Ecto neural progenitor cell (in vitro differentiated cells): ENCODE results near the gene RNF217.
A peak's percentile ranks its signal among the peaks of the same experiment; 100 is the strongest.
"Not testable (repeated sequence)": the region's sequence is repeated elsewhere in the genome, so short reads cannot be mapped to it uniquely, and the experiment has no call there.

Source experiments
- DNase-seq: peaks from one replicate; pipeline ENCODE4 v3.0.0-alpha.2; 2018; ENCODE audit warnings: low spot score

Gene RNF217

DNA sequence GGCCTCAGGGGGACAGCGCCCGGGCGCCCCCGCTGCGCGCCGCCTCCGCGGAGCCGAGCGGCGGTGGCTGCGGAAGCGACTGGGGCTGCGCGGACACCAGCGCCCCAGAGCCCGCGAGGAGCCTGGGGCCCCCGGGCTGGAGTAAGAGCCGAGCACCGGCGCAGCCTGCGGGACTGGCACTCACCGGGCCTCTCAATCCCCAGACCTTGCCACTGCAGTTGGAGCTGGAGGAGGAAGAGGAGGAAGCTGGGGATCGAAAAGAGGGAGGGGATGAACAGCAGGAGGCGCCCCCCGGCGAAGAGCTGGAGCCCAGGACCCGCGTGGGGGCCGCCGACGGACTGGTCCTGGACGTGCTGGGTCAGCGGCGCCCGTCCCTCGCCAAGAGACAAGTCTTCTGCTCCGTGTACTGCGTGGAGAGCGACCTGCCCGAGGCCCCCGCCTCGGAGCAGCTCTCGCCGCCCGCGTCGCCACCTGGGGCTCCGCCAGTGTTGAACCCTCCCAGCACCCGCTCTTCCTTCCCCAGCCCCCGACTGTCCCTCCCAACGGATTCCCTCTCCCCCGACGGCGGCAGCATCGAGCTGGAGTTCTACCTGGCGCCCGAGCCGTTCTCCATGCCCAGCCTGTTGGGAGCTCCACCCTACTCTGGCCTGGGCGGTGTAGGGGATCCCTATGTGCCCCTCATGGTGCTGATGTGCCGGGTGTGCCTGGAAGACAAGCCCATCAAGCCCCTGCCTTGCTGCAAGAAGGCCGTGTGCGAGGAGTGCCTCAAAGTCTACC, 590 bp downstream of the RNF217 start:
- peak; percentile 70 for DNase-seq

DNA sequence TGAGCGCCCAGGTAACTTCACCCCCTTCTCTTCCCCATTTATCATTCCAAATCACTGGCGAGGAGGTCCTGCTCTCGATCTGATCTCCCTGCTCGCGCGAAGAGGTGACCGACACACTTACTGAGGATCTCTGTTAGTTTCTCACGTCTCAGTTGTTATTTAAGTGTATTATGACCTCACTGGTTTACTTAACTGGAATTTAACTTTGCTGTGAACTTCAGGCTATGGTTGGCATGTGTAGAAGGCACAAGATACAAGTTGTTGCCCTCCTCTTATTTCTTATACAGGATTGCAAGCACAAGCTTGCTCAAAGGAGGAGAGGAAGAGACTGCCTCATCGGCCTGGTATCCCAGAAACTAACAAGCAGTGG, 1.2 kb downstream of the RNF217 start:
- DNase-seq: no peak

DNA sequence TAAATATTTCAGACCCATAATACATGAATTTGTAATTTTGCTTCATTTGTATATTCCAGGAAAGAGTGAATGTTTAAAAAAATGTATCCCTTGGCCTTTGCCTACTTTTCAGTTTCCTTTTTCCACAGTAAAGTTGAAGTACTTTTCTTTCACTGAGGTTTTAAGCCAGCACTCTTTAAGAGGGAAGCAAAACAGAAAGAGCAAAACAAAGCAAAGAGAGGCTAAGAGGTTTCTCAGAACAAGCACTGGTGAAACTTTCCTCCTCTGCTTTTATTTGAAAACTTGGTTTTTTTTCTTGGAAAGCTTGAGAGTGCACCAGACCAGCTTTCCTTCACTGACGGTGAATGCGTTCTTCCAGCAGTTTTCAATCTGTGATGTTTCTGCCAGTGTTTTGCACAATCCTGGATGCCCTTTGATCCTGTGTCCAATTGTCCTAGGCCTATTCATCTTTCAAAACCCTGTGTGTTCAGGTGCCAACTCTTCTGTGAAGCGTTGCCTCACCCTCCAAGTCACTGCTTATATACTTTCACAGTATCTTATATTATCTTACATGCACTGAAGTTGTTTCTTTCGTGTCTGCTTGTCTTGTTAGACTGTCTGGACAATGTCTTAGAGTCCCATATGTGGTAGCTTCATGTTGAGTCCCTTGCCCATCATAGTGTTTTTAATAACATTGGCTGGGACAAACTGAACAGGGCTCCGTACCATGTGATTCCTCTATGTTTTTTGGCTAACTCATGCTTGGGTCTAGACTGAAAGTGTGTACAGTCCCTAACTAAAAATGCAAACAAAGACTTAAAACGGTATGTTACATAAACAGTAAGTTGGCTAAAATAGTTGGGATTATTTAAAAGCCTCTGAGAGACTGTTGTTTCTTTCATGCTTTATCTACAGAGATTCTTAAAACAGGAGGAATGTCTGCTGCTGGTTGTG, 1.9 kb downstream of the RNF217 start:
- no peak for DNase-seq

DNA sequence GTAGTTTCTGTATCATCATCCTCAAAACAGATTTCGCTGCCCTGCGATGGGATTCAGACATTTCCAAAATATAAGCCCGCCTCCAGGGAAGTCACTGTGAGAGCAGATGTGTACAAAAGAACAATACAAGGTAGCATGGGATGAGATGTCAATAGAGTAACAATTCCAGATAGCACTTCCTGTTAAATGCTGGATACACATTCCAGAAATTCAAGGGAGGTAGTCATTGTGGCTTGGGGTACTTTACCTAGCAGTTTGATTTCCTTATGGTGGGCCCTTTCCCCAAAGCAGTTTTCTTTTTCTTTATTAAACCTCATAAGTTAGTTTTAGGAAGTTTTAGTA, 2.5 kb downstream of the RNF217 start:
- DNase-seq: no peak

DNA sequence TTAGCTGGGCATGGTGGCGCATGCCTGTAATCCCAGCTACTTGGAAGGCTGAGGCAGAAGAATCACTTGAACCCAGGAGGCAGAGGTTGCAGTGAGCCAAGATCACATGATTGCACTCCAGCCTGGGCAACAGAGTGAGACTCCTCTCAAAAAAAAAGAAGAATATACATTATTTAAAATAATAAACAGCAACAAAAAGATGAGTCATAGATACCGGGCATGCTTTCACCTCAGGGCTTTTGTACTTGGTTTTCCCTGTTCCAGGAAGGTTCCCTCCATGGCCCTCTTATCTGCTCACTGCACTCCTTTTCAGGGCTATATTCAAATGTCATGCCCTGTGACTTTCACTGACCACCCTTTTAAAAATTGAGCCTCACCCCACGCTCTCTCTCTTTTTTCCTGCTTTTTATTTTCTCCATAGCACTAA, 3.2 kb downstream of the RNF217 start:
- DNase-seq: not testable (repeated sequence)

DNA sequence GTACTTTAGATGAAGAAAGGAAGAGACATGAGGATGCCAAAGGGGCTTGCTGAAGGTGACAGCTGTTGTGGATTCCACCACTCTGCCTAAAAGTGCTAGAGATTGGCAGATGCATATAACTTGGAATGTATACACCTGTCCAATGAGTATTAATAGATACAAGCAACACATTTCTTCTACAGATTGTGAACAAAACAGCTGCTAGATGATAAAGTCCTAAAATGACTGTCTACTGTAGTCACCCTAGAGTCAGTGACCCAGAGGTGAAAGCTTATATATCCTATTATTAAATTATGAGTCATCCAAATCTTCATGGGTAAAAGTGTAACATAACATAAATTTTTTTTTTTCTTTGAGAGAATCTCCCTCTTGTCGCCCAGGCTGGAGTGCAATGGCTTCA, 5.2 kb downstream of the RNF217 start:
- DNase-seq: no peak

DNA sequence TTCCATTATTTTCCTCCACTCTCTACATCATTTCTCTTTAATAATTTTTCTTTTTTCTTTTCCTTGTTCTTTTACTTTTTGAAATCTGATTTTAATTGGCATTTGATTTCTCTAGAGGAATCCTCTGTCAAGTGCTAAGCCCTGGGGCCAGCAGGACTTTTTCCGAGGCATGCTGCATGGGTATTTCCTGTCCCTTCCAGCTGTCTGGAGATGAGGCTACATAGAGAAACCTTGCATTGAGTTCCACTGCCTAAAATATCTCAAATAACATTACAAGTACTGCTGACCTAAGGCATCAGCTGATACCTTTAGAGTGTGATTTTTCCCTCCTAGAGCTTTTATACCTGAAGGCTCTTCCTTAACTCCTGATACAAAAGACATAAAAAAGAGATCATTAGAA, 6.2 kb downstream of the RNF217 start:
- no peak for DNase-seq

DNA sequence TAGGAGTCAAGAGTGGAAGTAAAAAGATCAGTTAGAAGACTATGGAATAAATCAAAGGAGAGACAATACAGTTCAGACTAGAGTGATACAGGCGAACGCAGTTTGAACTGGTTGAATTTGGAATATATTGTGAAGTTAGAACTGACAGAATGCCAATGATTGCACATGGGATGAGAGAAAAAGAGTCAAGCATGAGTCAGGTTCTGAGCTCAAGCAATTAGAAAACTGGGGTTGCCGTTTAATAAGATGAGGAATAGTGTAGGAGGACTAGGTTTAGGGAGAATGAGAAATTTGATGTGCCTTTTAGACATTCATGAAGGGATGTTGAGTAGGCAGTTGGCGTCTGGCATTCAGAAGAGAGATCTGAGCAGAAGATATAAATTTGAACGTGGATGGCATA, 8.0 kb downstream of the RNF217 start:
- DNase-seq: no peak

DNA sequence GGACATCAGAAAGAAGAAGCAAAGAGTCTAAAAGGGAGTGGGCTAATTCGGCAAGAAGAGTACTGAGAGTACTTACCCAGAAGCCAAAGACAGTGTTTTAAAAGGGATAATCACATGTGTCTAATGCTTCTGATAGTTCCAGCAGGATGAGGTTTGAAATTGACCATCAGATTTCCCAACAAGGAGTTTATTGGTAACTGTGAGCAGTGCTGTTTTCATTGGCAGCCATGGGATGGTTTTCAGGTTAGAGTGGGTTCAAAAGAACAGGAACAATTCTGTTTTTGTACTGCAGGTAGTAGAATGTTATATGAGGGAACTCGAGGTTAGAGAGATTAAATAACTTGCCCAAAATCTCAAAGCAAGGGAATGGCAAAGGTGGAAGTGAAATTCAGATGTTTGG, 8.5 kb downstream of the RNF217 start:
- no peak for DNase-seq

DNA sequence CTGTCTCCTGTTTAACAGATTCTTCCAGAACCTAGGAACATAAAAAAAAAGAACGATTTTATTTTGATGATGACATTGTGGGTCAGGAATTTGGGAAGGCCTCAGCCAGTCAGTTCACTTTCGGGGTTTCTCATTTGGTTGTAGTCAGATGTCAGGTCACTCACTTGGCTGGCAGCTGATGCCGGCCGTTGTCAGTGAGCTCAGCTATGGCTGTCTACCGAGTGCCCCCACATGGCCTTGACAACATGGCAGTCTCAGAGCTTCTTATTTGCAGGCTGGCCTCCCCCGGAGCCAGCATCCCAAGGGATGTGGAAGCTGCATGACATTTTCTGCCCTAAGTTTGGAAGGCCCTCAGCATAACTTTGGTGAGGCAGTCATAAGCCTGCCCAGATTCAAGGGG, 11.5 kb downstream of the RNF217 start:
- DNase-seq: no peak

DNA sequence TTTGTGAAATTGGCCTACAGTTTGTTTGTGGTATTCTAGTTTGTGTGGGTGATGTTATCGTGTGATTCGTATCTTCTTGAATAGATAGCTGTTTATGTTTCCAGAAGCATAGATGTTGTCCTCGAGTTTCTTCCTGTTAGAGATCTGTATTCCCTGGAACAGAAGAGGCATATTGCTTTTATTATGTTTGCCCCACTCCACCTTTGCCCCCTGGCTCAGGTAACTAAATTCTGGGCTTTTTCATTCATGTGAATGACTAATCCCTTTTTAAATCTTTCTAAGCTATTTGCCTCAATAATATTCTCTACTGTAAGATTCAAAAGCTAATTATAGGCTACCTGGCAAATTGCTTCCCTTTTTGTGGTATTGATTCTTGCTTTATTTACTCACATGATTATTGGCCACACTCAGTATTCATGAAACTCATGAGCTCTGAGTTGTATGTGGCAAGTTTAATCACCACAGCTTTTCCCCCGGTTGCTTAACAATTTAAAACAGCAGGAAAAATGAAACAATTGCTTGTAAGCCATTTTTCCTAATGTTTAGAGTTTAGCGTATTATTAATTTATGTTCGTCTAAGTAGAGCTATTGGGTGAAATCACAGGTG, 12.6 kb downstream of the RNF217 start:
- DNase-seq: no peak

DNA sequence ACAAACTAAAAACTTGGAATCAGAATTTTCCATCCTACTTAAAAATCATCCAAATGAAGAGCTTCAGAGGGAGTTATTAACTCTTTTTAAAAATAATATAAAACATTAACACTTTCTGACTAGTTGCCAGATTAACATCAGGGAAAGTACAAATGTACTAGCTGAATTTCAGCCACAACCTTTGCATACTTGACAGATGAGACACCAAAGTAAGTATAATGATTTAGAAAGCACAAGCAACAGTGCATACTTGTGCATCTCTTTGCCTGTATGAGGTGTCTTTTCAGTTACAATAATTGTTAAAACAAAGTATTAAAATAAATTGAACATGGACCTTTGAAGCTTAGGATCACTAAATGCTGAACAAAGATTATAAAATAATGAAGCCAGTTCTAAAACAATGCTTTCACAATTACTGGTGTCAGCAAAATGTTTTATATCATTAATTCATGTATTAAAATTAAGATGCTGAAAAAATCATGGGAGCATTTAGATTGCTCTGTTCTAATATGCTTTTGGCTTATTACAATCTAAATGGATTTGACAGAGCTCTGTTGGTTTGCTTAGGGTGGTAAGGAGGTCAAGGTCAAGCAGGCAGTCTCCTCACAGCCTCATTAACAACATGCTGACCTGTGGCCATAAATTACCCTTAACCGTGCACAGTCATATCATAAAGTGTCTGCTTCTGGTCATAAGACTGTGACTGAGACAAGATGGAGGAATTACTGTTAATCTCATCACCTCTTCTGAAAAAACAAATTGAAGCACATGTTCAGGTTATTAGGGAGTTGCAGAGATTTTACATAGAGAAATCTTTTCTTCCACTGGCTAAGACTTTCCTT, 15.1 kb downstream of the RNF217 start:
- DNase-seq: no peak

DNA sequence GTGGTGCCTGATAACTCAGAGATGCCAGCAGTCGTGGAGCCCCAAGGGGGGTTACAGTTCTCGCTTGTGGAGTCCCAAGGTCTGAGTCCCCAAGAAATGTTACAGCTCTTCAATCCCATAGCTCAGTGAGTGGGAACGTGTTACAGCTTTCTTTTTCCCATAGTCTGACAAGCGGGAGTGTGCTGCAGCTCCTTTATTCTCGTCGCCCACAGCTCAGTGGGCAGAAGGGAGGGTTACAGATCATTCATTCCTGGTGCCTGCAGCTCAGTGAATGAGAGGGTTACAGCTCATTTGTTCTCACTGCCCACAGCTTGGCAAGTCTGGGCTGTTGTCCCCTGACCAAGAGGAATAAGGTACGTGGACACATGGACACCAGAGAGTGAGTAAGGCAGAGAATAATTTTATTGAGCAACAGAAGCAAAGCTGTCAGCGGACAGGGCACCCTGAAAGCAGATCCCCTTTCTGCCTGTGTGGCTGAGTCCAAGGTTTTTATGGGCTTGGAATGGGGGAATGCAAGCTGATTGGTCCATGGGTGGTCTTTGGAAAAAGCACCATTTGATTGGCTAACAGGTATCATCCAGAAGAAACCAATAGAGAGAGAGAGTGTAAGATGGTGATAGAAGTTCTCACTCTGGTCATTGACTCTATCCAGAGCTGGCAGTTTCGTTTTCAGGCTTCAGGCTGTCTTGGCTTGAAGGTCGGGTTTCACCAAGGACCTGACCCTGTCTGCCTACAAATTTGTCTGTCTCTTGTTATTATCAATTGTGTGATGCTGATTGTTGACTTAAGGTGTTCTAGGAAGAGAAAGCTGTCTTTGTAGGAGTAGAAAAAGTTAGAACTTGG, 16.4 kb downstream of the RNF217 start:
- DNase-seq: no peak

DNA sequence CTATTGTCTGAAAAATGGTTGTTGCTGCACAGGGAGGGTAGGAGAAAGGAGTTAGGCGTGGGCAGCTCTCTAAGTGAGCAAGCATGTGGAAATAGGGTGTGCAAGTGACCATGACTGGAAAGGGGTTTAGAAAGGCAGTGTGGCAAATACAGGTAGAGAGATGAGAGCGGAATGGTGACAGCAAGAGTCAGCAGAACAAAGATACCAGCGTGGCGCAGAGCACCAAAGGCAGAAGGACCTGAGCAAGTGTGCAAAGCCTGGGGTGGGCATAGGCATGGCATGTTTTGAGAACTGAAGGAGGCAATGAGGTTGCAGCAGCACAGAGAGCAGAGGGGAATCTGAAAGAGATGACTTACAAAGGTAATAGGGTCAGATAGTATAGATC, 17.0 kb downstream of the RNF217 start:
- DNase-seq: no peak

DNA sequence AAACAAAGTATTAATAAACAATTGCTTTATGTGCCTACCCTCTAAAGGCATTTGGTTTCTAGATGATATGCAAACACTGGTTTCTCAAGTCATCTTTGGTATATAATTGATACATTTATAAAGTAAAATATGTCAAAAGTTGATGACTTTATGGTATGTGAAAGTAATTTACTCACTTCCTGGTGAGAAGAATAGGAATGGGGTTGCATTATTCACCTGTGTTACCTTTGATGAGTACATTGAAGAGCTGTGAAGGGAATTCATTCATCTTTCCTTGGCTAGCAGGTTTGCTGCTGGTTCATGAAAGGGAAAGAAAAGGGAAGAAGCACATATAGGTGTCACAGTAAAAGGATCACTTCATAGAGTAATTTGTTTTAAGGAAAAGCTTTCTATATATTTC, 20.4 kb downstream of the RNF217 start:
- DNase-seq: no peak

DNA sequence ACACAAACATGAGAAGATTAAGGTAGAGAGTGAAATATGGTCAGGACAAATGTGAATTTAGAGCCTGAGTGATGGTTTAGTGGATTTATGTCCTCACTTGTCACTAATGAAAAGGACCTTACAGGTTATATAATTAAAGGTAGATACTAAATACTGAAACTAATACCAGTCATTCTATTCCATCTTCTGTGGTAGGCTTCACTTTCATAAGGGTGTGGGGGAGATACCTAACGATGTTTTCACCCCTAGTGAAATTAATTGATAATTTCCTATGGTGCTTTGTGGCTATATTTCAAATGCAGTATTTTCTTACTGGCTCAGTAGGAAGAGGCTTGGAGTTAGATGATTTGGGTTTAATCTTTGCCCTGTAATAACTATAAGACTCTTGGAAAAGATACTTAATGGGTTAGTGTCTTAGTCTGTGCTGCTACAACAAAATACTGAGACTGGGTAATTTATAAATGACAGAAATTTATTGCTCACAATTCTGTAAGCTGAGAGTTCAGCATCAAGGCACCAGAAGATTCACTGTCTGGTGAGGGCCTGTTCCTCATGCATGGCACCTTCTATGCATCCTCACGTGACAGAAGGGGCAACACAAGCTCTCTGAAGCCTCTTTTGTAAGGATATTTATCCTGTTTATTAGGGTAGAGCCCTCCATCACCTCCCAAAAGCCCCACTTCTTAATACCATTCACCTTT, 21.3 kb downstream of the RNF217 start:
- no peak for DNase-seq

DNA sequence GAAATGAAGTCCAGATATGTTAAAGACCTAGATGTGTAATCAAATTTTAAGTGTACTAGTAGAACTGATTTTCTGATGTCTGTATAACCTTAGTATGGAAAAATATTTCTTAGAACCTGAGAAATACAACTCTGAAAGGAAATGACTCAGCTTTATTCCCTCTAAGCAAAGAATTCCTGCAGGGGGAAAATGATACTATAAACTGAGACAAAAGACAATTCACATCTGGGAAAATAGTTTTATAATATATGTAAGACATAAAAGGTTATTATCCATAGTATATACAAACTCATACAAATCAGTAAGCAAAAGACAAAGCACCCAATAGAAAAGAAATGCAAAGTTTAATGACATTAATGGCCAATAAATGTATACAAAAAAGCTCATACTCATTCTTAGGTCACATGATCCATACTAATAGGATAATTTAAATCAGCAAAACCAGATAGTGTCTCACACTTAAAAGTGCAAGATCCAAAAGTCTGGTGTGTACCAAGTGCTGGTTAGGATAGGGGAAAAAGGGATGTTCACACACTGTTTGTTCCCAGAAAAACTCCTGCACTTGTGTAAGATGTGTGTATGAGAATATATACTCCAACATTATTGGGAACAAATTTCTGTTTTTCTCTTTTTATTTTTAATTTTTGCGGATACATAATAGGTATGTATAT, 22.6 kb downstream of the RNF217 start:
- no peak for DNase-seq

DNA sequence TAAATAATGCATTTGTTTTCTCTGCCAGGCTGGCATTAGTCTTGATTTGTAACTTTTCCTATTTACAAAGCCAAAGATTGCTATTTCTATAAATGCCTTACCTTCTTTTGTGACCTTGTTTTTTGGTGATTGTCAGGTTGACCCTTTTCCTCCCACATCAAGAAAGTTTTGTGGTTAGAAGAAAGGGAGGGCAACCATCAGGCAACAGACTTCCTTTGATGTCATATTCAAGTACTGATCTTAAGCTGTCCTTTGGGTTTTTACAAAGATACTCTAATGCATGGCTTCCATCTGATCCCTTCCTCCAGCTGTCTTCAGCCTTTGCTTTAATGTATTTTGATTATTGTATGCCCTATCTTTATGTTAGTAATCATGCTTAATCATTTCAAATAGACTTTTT, 23.9 kb downstream of the RNF217 start:
- no peak for DNase-seq

DNA sequence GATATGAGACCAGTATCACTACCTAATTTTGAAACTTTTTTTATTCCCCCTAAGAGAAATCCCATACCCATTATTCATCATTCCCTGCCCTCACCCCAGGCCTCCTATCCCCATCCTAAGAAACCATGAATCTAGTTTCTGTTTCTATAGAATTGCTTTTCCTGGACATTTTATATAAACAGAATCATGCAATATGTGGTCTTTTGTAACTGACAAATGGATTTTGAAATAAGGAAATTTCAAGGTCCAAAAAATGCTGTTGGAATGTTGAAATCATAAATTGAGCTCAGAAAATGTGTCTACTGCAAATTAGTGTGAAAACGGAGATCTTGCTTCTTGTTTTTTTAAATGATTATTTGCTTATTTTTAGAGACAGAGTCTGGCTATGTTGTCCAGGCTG, 25.1 kb downstream of the RNF217 start:
- DNase-seq: no peak

DNA sequence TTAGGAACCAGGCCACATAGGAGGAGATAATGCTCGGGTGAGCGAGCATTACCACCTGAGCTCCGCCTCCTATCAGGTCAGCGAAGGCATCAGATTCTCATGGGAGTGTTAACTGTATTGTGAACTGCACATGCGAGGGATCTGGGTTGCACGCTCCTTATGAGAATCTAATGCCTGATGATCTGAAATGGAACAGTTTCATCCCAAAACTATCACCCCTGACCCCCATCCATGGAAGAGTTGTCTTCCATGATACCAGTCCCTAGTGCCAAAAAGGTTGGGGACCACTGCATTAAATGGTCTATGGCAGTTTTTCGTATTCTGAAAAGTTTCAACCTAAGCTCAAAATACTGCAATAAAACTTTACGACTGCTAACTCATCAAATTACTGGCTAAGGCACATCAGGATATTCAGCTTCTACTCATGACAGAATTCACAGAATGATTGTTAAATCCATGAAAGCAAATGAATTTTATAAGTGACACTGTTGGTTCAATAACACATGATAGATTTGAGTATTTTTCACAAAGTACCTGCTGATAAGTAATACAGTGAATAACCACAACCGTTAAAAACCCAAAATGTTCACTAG, 25.9 kb downstream of the RNF217 start:
- DNase-seq: no peak
